Activated naive CD4-positive, alpha-beta T cell treated with anti-CD3 and anti-CD28 coated beads for 36 hours (primary cell): ENCODE data around the gene CYP27A1. TPM values are rescaled to one million over a fixed set of nuclear protein-coding genes. Genes with fewer than 3 reads are reported as not detected.

Experiments
- CTCF ChIA-PET: fragments of 350-600 bp; sonication (Branson Sonifier 250); formaldehyde crosslinking; loops from one replicate; lab custom pipeline; 2021; ENCODE audit warnings: antibody characterized with exemption; lab: Charles Lee
- DNase-seq: peaks from one replicate; pipeline ENCODE4 v3.0.0-alpha.2; 2020
- H3K27ac Mint-ChIP-seq: one replicate; pipeline ENCODE4 v1.8.0; 2021; ENCODE audit warnings: mild to moderate bottlenecking, mixed read lengths
- H3K27me3 Mint-ChIP-seq: one replicate; pipeline ENCODE4 v1.8.0; 2021; ENCODE audit warnings: low read depth, mixed read lengths
- H3K36me3 Mint-ChIP-seq: one replicate; pipeline ENCODE4 v1.8.0; 2021; ENCODE audit warnings: low read depth, mixed read lengths
- H3K4me1 Mint-ChIP-seq: one replicate; pipeline ENCODE4 v1.8.0; 2021; ENCODE audit warnings: low read depth, mixed read lengths
- H3K4me3 Mint-ChIP-seq: one replicate; pipeline ENCODE4 v1.8.0; 2021; ENCODE audit warnings: mild to moderate bottlenecking, moderate library complexity, mixed read lengths
- H3K9me3 Mint-ChIP-seq: one replicate; pipeline ENCODE4 v1.8.0; 2021; ENCODE audit warnings: mixed read lengths
- intact Hi-C: fragments of 100-400 bp; cut with micrococcal nuclease; formaldehyde crosslinking; loops from one replicate; pipeline ENCODE4 v1.15.1; 2023
- total RNA-seq, 2 experiments: library from RNA; stranded (reverse); gene quantifications; one replicate each; pipeline ENCODE4 v1.2.3, GENCODE V29; 2021

CYP27A1 gene
- total RNA-seq, 2 experiments from 2014 or later, result not detected

- Mint-ChIP-seq H3K4me1 (no peaks in the 10 kb centered on the region), H3K4me3 (no peak overlapping the region), H3K9me3 (peaks cover 7% of the 10 kb centered on the region), H3K27me3 (peaks cover 21% of the 10 kb centered on the region), H3K27ac (no peak overlapping the region), H3K36me3 (no peaks in the 10 kb centered on the region)
- intact Hi-C loops, result no loop called here
- DNase-seq, result no peak
- CTCF ChIA-PET, result no interaction called here
Measured at GRCh38 chr2:218799990-218800389, 18.0 kb downstream of the CYP27A1 start.

GRCh38 chr2:218802386-218802994 is 20.5 kb downstream of the CYP27A1 start:
- H3K4me3 Mint-ChIP-seq, result no peak overlapping the region
- no peak for DNase-seq
- H3K36me3 Mint-ChIP-seq, result no peaks in the 10 kb centered on the region
- H3K27me3 Mint-ChIP-seq, result peaks cover 26% of the 10 kb centered on the region
- peaks cover 3% of the 10 kb centered on the region for H3K4me1 Mint-ChIP-seq
- intact Hi-C loops, result no loop called here
- CTCF ChIA-PET, result no interaction called here
- H3K27ac Mint-ChIP-seq, result no peak overlapping the region
- peaks cover 10% of the 10 kb centered on the region for H3K9me3 Mint-ChIP-seq

- CTCF ChIA-PET, result no interaction called here
- H3K4me3 Mint-ChIP-seq, result no peak overlapping the region
- no peaks in the 10 kb centered on the region for H3K36me3 Mint-ChIP-seq
- DNase-seq, result no peak
- peaks cover 3% of the 10 kb centered on the region for H3K4me1 Mint-ChIP-seq
- intact Hi-C loops, result no loop called here
- H3K27me3 Mint-ChIP-seq, result peaks cover 23% of the 10 kb centered on the region
- H3K27ac Mint-ChIP-seq, result no peak overlapping the region
- H3K9me3 Mint-ChIP-seq, result peaks cover 10% of the 10 kb centered on the region
Measured at GRCh38 chr2:218804817-218805216, 22.9 kb downstream of the CYP27A1 start.

- Mint-ChIP-seq H3K27me3 (peaks cover 20% of the 10 kb centered on the region), H3K4me3 (no peak overlapping the region), H3K9me3 (peaks cover 10% of the 10 kb centered on the region), H3K36me3 (no peaks in the 10 kb centered on the region), H3K27ac (no peak overlapping the region), H3K4me1 (peaks cover 3% of the 10 kb centered on the region)
- intact Hi-C loops, result no loop called here
- CTCF ChIA-PET, result no interaction called here
- no peak for DNase-seq
Measured at GRCh38 chr2:218805627-218806026, 23.7 kb downstream of the CYP27A1 start.

GRCh38 chr2:218806346-218806978 is 24.5 kb downstream of the CYP27A1 start:
- CTCF ChIA-PET, result no interaction called here

GRCh38 chr2:218807626-218808025 is 25.7 kb downstream of the CYP27A1 start:
- H3K36me3 Mint-ChIP-seq, result no peaks in the 10 kb centered on the region
- H3K27ac Mint-ChIP-seq, result no peak overlapping the region
- H3K4me3 Mint-ChIP-seq, result no peak overlapping the region
- peaks cover 10% of the 10 kb centered on the region for H3K9me3 Mint-ChIP-seq
- DNase-seq, result no peak
- H3K4me1 Mint-ChIP-seq, result peaks cover 3% of the 10 kb centered on the region
- CTCF ChIA-PET, result interaction anchor here (0.6 kb wide), 1 partner anchor 165 kb away, joined by 6 read pairs; no protein-coding TSS in a partner anchor
- intact Hi-C loops, result no loop called here
- H3K27me3 Mint-ChIP-seq, result peaks cover 20% of the 10 kb centered on the region

More at GRCh38 chr2:218806346-218806978, 24.5 kb downstream of the CYP27A1 start:
- no peak for DNase-seq
- intact Hi-C loops, result no loop called here
- H3K27ac Mint-ChIP-seq, result no peak overlapping the region
- peaks cover 20% of the 10 kb centered on the region for H3K27me3 Mint-ChIP-seq
- H3K9me3 Mint-ChIP-seq, result peaks cover 10% of the 10 kb centered on the region
- no peaks in the 10 kb centered on the region for H3K36me3 Mint-ChIP-seq
- H3K4me3 Mint-ChIP-seq, result no peak overlapping the region
- H3K4me1 Mint-ChIP-seq, result peaks cover 3% of the 10 kb centered on the region

GRCh38 chr2:218809515-218809914 is 27.6 kb downstream of the CYP27A1 start:
- Mint-ChIP-seq H3K27me3 (peaks cover 18% of the 10 kb centered on the region), H3K4me3 (no peak overlapping the region), H3K36me3 (no peaks in the 10 kb centered on the region), H3K27ac (no peak overlapping the region), H3K9me3 (peaks cover 7% of the 10 kb centered on the region), H3K4me1 (peaks cover 3% of the 10 kb centered on the region)
- intact Hi-C loops, result no loop called here
- no peak for DNase-seq
- CTCF ChIA-PET, result interaction anchor here (0.6 to 1.9 kb wide), 3 partner anchors 9 to 312 kb away, joined by 3 to 6 read pairs (median 5); no protein-coding TSS in a partner anchor

GRCh38 chr2:218810256-218810655 is 28.3 kb downstream of the CYP27A1 start:
- Mint-ChIP-seq H3K27me3 (peaks cover 13% of the 10 kb centered on the region), H3K4me3 (no peak overlapping the region), H3K9me3 (no peaks in the 10 kb centered on the region), H3K27ac (no peak overlapping the region), H3K36me3 (no peaks in the 10 kb centered on the region), H3K4me1 (peaks cover 3% of the 10 kb centered on the region)
- DNase-seq, result no peak
- CTCF ChIA-PET, result interaction anchor here (0.6 to 1.9 kb wide), 2 partner anchors 81 to 83 kb away, joined by 5 to 6 read pairs; no protein-coding TSS in a partner anchor
- intact Hi-C loops, result no loop called here

- peaks cover 3% of the 10 kb centered on the region for H3K4me1 Mint-ChIP-seq
- CTCF ChIA-PET, result no interaction called here
- no peak overlapping the region for H3K27ac Mint-ChIP-seq
- intact Hi-C loops, result no loop called here
- no peaks in the 10 kb centered on the region for H3K36me3 Mint-ChIP-seq
- no peaks in the 10 kb centered on the region for H3K9me3 Mint-ChIP-seq
- no peak overlapping the region for H3K4me3 Mint-ChIP-seq
- DNase-seq, result no peak
- H3K27me3 Mint-ChIP-seq, result peaks cover 11% of the 10 kb centered on the region
Measured at GRCh38 chr2:218811382-218811781, 29.4 kb downstream of the CYP27A1 start.

GRCh38 chr2:218812096-218812815 is 30.3 kb downstream of the CYP27A1 start:
- no peak overlapping the region for H3K27ac Mint-ChIP-seq
- H3K4me1 Mint-ChIP-seq, result no peaks in the 10 kb centered on the region
- intact Hi-C loops, result no loop called here
- H3K4me3 Mint-ChIP-seq, result no peak overlapping the region
- H3K36me3 Mint-ChIP-seq, result no peaks in the 10 kb centered on the region
- H3K27me3 Mint-ChIP-seq, result peaks cover 10% of the 10 kb centered on the region
- DNase-seq, result no peak
- CTCF ChIA-PET, result no interaction called here
- no peaks in the 10 kb centered on the region for H3K9me3 Mint-ChIP-seq

GRCh38 chr2:218812861-218813260 is 30.9 kb downstream of the CYP27A1 start:
- no peak overlapping the region for H3K27ac Mint-ChIP-seq
- CTCF ChIA-PET, result interaction anchor here (0.6 kb wide), 1 partner anchor 40 kb away, joined by 3 read pairs; no protein-coding TSS in a partner anchor
- intact Hi-C loops, result no loop called here
- no peak for DNase-seq
- H3K36me3 Mint-ChIP-seq, result no peaks in the 10 kb centered on the region
- H3K4me3 Mint-ChIP-seq, result no peak overlapping the region
- H3K9me3 Mint-ChIP-seq, result no peaks in the 10 kb centered on the region
- no peaks in the 10 kb centered on the region for H3K4me1 Mint-ChIP-seq
- H3K27me3 Mint-ChIP-seq, result peaks cover 10% of the 10 kb centered on the region

- Mint-ChIP-seq H3K9me3 (no peaks in the 10 kb centered on the region), H3K27ac (no peak overlapping the region), H3K36me3 (no peaks in the 10 kb centered on the region), H3K27me3 (peaks cover 7% of the 10 kb centered on the region), H3K4me3 (no peak overlapping the region), H3K4me1 (no peaks in the 10 kb centered on the region)
- no peak for DNase-seq
- intact Hi-C loops, result no loop called here
- CTCF ChIA-PET, result no interaction called here
Measured at GRCh38 chr2:218813771-218814460, 32.0 kb downstream of the CYP27A1 start.
